H1 (cell line): ENCODE measurements around the gene CBARP. TPM values are rescaled to one million over a fixed set of nuclear protein-coding genes. Genes with fewer than 3 reads are reported as not detected.

Experiments used
- CTCF ChIA-PET: fragments of 300-600 bp; sonication (Branson Sonifier 250); formaldehyde crosslinking; loops from one replicate; lab custom pipeline; 2021; ENCODE audit not compliant: partially characterized antibody; lab: Charles Lee
- POLR2A ChIA-PET: fragments of 300-600 bp; sonication (Branson Sonifier 250); formaldehyde crosslinking; loops from one replicate; lab custom pipeline; 2021; ENCODE audit warnings: inconsistent platforms; ENCODE audit not compliant: partially characterized antibody; lab: Charles Lee
- DNase-seq, 2 experiments: peaks; one replicate each; pipeline versions ENCODE4 v3.0.0 to v3.0.0-alpha.2; 2010 to 2022; ENCODE audit warnings: low spot score in 2 of 2, low read depth in 1 of 2, mixed read lengths in 1 of 2
- FAIRE-seq: peaks from 2 replicates; lab custom pipeline; 2011; peaks lifted over from hg19 to GRCh38; lab: Jason Lieb, UNC
- H2AFZ ChIP-seq: 2 replicates; pipeline ENCODE4 v1.8.1; 2012; ENCODE audit warnings: low read length, inconsistent platforms
- H2AK5ac ChIP-seq: 2 replicates; pipeline ENCODE4 v1.6.1; 2013; ENCODE audit warnings: low read depth, low read length
- H2BK120ac ChIP-seq: replicated peaks from 2 replicates; pipeline ENCODE3; 2013; ENCODE audit warnings: low read depth, low read length, inconsistent platforms
- H2BK12ac ChIP-seq: 2 replicates; pipeline ENCODE4 v1.6.1; 2013; ENCODE audit warnings: low read depth, low read length
- H2BK15ac ChIP-seq: 2 replicates; pipeline ENCODE4 v1.6.1; 2013; ENCODE audit warnings: low read length
- H2BK20ac ChIP-seq: 2 replicates; pipeline ENCODE4 v1.6.1; 2013; ENCODE audit warnings: low read length
- H2BK5ac ChIP-seq: 2 replicates; pipeline ENCODE4 v1.6.1; 2013; ENCODE audit warnings: low read depth, low read length
- H3K14ac ChIP-seq: 2 replicates; pipeline ENCODE4 v1.6.1; 2013; ENCODE audit warnings: inconsistent platforms; ENCODE audit not compliant: insufficient read length
- H3K18ac ChIP-seq: 2 replicates; pipeline ENCODE4 v1.6.1; 2013; ENCODE audit warnings: low read length; ENCODE audit errors: extremely low read depth
- H3K23ac ChIP-seq: 2 replicates; pipeline ENCODE4 v1.6.1; 2013; ENCODE audit warnings: inconsistent platforms; ENCODE audit not compliant: insufficient read length
- H3K23me2 ChIP-seq: 2 replicates; pipeline ENCODE4 v1.6.1; 2013; ENCODE audit warnings: low read depth, low read length
- H3K27ac ChIP-seq: 2 replicates; pipeline ENCODE4 v1.6.1; 2011; ENCODE audit warnings: low read depth, low read length, inconsistent platforms
- H3K27me3 ChIP-seq, 4 experiments: replicated peaks in 1 of 4; 1 replicate in 1 of 4; 2 replicates in 3 of 4; pipeline versions ENCODE4 v1.6.1 to v1.8.1; 2011 to 2013; ENCODE audit warnings: low read length in 3 of 4, mild to moderate bottlenecking in 3 of 4, inconsistent platforms in 2 of 4, mixed read lengths in 2 of 4, moderate library complexity in 1 of 4; ENCODE audit not compliant: control insufficient read depth in 3 of 4, insufficient read depth in 3 of 4; ENCODE audit errors: extremely low read depth in 1 of 4
- H3K36me3 ChIP-seq, 4 experiments: 2 replicates each; pipeline versions ENCODE4 v1.6.1 to v1.8.1; 2011 to 2013; ENCODE audit warnings: mild to moderate bottlenecking in 4 of 4, low read length in 3 of 4, moderate library complexity in 2 of 4, control low read depth in 1 of 4, inconsistent platforms in 1 of 4; ENCODE audit not compliant: insufficient read depth in 4 of 4, control insufficient read depth in 2 of 4
- H3K4ac ChIP-seq: replicated peaks from 2 replicates; pipeline ENCODE3; 2013; ENCODE audit warnings: low read length, low read depth, mixed read lengths, inconsistent platforms; ENCODE audit not compliant: insufficient read length
- H3K4me1 ChIP-seq, 4 experiments: replicated peaks in 1 of 4; 1 replicate in 1 of 4; 2 replicates in 3 of 4; pipeline versions ENCODE4 v1.6.1 to v1.8.1; 2011 to 2013; ENCODE audit warnings: low read length in 3 of 4, inconsistent platforms in 2 of 4, mixed read lengths in 1 of 4; ENCODE audit not compliant: insufficient read depth in 4 of 4, control insufficient read depth in 3 of 4
- H3K4me2 ChIP-seq, 2 experiments: 2 replicates each; pipeline versions ENCODE4 v1.6.1 to v1.8.1; 2011 to 2013; ENCODE audit warnings: low read depth in 2 of 2, low read length in 2 of 2, control low read depth in 1 of 2, inconsistent platforms in 1 of 2, mild to moderate bottlenecking in 1 of 2; ENCODE audit not compliant: insufficient read depth in 1 of 2
- H3K4me3 ChIP-seq, 4 experiments: fragments of 200-600, 300-600 bp in 1 of 4; sonication (generic), shearing (Covaris generic), sonication (Bioruptor Twin) in 1 of 4; 2 replicates each; pipeline versions ENCODE4 v1.5.1 to v1.8.1; 2011 to 2016; ENCODE audit warnings: low read length in 4 of 4, low read depth in 3 of 4, control low read depth in 2 of 4, inconsistent platforms in 2 of 4, mild to moderate bottlenecking in 2 of 4, mixed read lengths in 1 of 4, moderate library complexity in 1 of 4; ENCODE audit not compliant: insufficient read depth in 2 of 4; ENCODE audit errors: extremely low read depth in 1 of 4
- H3K56ac ChIP-seq: replicated peaks from 2 replicates; pipeline ENCODE3; 2013; ENCODE audit warnings: low read depth, mild to moderate bottlenecking, mixed read lengths, low read length, inconsistent platforms; ENCODE audit not compliant: insufficient read length
- H3K79me1 ChIP-seq: 2 replicates; pipeline ENCODE4 v1.6.1; 2013; ENCODE audit warnings: low read depth, low read length, control low read depth
- H3K79me2 ChIP-seq, 2 experiments: 2 replicates each; pipeline versions ENCODE4 v1.6.1 to v1.8.1; 2012 to 2013; ENCODE audit warnings: low read length in 2 of 2, mild to moderate bottlenecking in 2 of 2, inconsistent platforms in 1 of 2; ENCODE audit not compliant: insufficient read depth in 2 of 2, control insufficient read depth in 1 of 2
- H3K9ac ChIP-seq, 4 experiments: replicated peaks in 1 of 4; 1 replicate in 1 of 4; 2 replicates in 3 of 4; pipeline versions ENCODE4 v1.6.1 to v1.8.1; 2011 to 2013; ENCODE audit warnings: low read depth in 3 of 4, low read length in 3 of 4, control low read depth in 2 of 4, mild to moderate bottlenecking in 2 of 4, moderate library complexity in 2 of 4, inconsistent platforms in 1 of 4; ENCODE audit errors: extremely low read depth in 1 of 4
- H3K9me3 ChIP-seq, 2 experiments: 2 replicates each; pipeline versions ENCODE4 v1.6.1 to v1.8.1; 2012 to 2013; ENCODE audit warnings: mild to moderate bottlenecking in 2 of 2, moderate library complexity in 2 of 2, control low read depth in 1 of 2, inconsistent platforms in 1 of 2, low read depth in 1 of 2, low read length in 1 of 2, mixed read lengths in 1 of 2; ENCODE audit not compliant: insufficient read depth in 2 of 2
- H4K20me1 ChIP-seq, 2 experiments: replicated peaks in 1 of 2; 2 replicates each; pipeline versions ENCODE3 to v1.8.1; 2011 to 2013; ENCODE audit warnings: inconsistent platforms in 2 of 2, low read length in 2 of 2, mild to moderate bottlenecking in 1 of 2; ENCODE audit not compliant: insufficient read depth in 2 of 2, control insufficient read depth in 1 of 2
- H4K5ac ChIP-seq: 2 replicates; pipeline ENCODE4 v1.6.1; 2013; ENCODE audit warnings: low read length, low read depth, mixed read lengths, inconsistent platforms; ENCODE audit not compliant: insufficient read length
- H4K8ac ChIP-seq: 2 replicates; pipeline ENCODE4 v1.8.0; 2013; ENCODE audit warnings: mild to moderate bottlenecking, moderate library complexity, low read length, inconsistent platforms; ENCODE audit not compliant: insufficient read depth; ENCODE audit errors: extremely low read depth
- H4K91ac ChIP-seq: replicated peaks from 2 replicates; pipeline ENCODE3; 2013; ENCODE audit warnings: low read length, mixed read lengths, inconsistent platforms; ENCODE audit not compliant: insufficient read length
- BACH1 ChIP-seq: IDR thresholded peaks from 2 replicates; pipeline ENCODE4 v1.6.1; 2012; ENCODE audit warnings: low read length, improper control_type of control experiment
- FOSL1 ChIP-seq: IDR thresholded peaks from 2 replicates; pipeline ENCODE4 v1.6.1; 2011; ENCODE audit warnings: mild to moderate bottlenecking, low read depth, low read length, moderate library complexity; ENCODE audit not compliant: insufficient read depth
- HDAC6 ChIP-seq: IDR thresholded peaks from one replicate; pipeline ENCODE4 v1.7.1; 2012; ENCODE audit warnings: low read depth, mild to moderate bottlenecking, inconsistent platforms, low read length, moderate library complexity
- KDM5A ChIP-seq: fragments of 200-600 bp; IDR thresholded peaks from 2 replicates; pipeline ENCODE4 v1.7.1; 2012; ENCODE audit warnings: mild to moderate bottlenecking, low read length, inconsistent platforms, mixed read lengths
- MAFK ChIP-seq: IDR thresholded peaks from 2 replicates; pipeline ENCODE4 v1.6.1; 2012; ENCODE audit warnings: low read depth, mild to moderate bottlenecking, improper control_type of control experiment, low read length
- NRF1 ChIP-seq: IDR thresholded peaks from 2 replicates; pipeline ENCODE4 v1.6.1; 2011; ENCODE audit warnings: mild to moderate bottlenecking, low read depth, low read length, improper control_type of control experiment
- RAD21 ChIP-seq, 2 experiments: IDR thresholded peaks in 1 of 2; conservative IDR thresholded peaks in 1 of 2; 2 replicates each; pipeline ENCODE4 v1.6.1; 2011; ENCODE audit warnings: low read depth in 2 of 2, low read length in 2 of 2, improper control_type of control experiment in 1 of 2, inconsistent platforms in 1 of 2, mild to moderate bottlenecking in 1 of 2, moderate library complexity in 1 of 2
- RXRA ChIP-seq: IDR thresholded peaks from 2 replicates; pipeline ENCODE4 v1.6.1; 2011; ENCODE audit warnings: low read depth, mild to moderate bottlenecking, low read length, moderate library complexity; ENCODE audit not compliant: insufficient read depth
- TAF1 ChIP-seq: IDR thresholded peaks from 2 replicates; pipeline ENCODE4 v1.6.1; 2011; ENCODE audit warnings: mild to moderate bottlenecking, low read depth, low read length
- WGBS, 2 experiments: shearing (Covaris generic) in 1 of 2; methylation state at CpG; one replicate each; pipeline versions ENCODE4 v1.1.6 to v1.1.7; 2013 to 2015; ENCODE audit warnings: low lambda C conversion rate in 2 of 2, mixed read lengths in 2 of 2, inconsistent platforms in 1 of 2, low coverage in 1 of 2, missing lambda C conversion rate in 1 of 2; ENCODE audit not compliant: insufficient replicate concordance in 2 of 2, insufficient coverage in 1 of 2, insufficient read length in 1 of 2; ENCODE audit errors: extremely low coverage in 1 of 2, missing lambda C conversion rate in 1 of 2; 5-methylcytosine and 5-hydroxymethylcytosine counted together
- polyA plus RNA-seq, 7 experiments: library from polyadenylated mRNA; depleted of rRNA in 3 of 7; stranded (reverse) in 5 of 7; unstranded in 2 of 7; fragments of >200 nt in 5 of 7; fragments of 200-250 nt in 2 of 7; gene quantifications; 1 replicate in 5 of 7; 2 replicates in 1 of 7; 4 replicates in 1 of 7; pipeline versions ENCODE4 v1.2.1 to v1.2.3, GENCODE V29; 2011 to 2013; ENCODE audit warnings: missing spikeins in 2 of 7, mixed read lengths in 2 of 7
- total RNA-seq: library from RNA; stranded (reverse); fragmentation: NEBNext Ultra II Directional; extraction: Animal tissue kit (Norgen Biotek cat#: 25700); gene quantifications from 2 replicates; pipeline ENCODE4 v1.2.1, GENCODE V29; 2021
- TF ChIP-seq, protein P1 (sequence below): IDR thresholded peaks from 2 replicates; pipeline ENCODE4 v1.6.1; 2012; ENCODE audit warnings: low read length, inconsistent platforms

The CBARP gene
- total and polyA plus RNA-seq, 2 of the 8 experiments (the other 6 are each of a cell fraction or from before 2014, with no cell fraction given): 4.9 to 14.7 TPM

DNA sequence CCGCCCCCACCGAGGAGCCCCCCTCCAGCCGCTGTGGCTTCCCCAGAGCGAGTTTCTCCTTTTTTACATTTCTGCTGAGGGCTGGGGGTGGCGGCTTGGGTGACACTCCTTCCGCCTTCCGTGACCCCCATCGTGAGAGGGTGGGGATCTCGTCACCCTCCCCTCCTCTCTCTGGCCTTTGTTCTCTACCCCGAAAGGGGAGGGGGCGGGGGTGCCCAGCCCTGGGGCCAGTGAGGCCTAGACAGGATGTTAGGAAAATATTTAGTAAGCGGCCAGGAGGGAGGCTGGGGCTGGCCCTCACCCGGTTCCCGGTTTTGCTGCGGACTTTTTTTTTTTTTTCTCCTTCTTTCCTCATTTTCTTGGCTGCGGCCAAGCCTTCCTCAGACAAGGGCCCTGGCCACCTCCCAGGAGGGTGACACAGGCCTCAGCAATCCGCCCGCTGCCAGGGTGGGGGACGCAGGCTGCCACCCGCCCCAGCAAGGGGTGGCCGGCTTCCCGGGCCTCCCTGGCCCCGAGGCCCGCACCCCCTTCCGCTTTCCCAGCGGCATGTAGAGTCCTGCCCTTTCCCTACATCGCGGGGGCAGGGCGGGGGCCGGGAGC is 14.5 kb upstream of the CBARP start:
- Histone ChIP-seq H4K5ac (no peak overlapping the region), H3K23ac (no peak overlapping the region), H3K23me2 (peaks cover 2% of the 10 kb centered on the region; the same call in 1 of the 2 replicates), H2BK20ac (no peak overlapping the region), H3K27ac (no peak overlapping the region), H3K27me3 (no peaks in the 10 kb centered on the region; a peak in 1 of 7 replicates), H3K4ac (no peak overlapping the region), H3K36me3 (peaks cover 26 to 63% (median 45%) of the 10 kb centered on the region in 4 experiments), H4K20me1 (peaks cover 22 to 29% of the 10 kb centered on the region in 2 experiments), H3K56ac (no peak overlapping the region), H3K9me3 (no peaks in the 10 kb centered on the region), H3K79me1 (peaks cover 12% of the 10 kb centered on the region; the same call in 1 of the 2 replicates), H2AFZ (no peak overlapping the region), H2BK120ac (no peak overlapping the region), H3K9ac (0 out of 7 replicates have a peak overlapping the region, but pooled peaks of 1 of the 4 experiments have one; percentile 36), H4K8ac (peak overlapping the region; percentile 79; the same call in 1 of the 2 replicates), H3K79me2 (peaks cover 9 to 51% of the 10 kb centered on the region in 2 experiments), H3K4me3 (peak overlapping the region in 2 of 4 experiments; percentile 66 to 99; a peak in 3 of 8 replicates), H3K4me1 (peaks cover 0 to 20% (median 12%) of the 10 kb centered on the region in 4 experiments; a peak in 6 of 7 replicates), H2AK5ac (no peak overlapping the region), H2BK12ac (no peak overlapping the region), H3K4me2 (peak overlapping the region; percentile 23 to 83; a peak in 3 of 4 replicates), H2BK5ac (no peak overlapping the region; the same call in 1 of the 2 replicates), H3K14ac (no peak overlapping the region), H2BK15ac (no peak overlapping the region), H4K91ac (no peak overlapping the region), H3K18ac (no peak overlapping the region; the same call in 1 of the 2 replicates)
- ChIA-PET CTCF (interaction anchor here (1.2 to 6.0 kb wide), 3 partner anchors 10 to 15 kb away, joined by 3 to 42 read pairs (median 7); no protein-coding TSS in a partner anchor), POLR2A (interaction anchor here (1.0 to 19.4 kb wide), 7 partner anchors 11 to 225 kb away, joined by 3 to 456 read pairs (median 7); partner anchors contain the start of genes ATP5F1D, CIRBP, CNN2 and FAM174C)
- DNase-seq (no peak), FAIRE-seq (no peak)
- 76% methylated on average over 18 of the region's 30 CpGs; no CpG with 5 or more reads in 1 of the 2 experiments for WGBS, 2 experiments
- TF ChIP-seq TAF1 (no peak), MAFK (no peak), FOSL1 (no peak), BACH1 (no peak), RXRA (no peak), KDM5A (no peak), NRF1 (no peak), RAD21 (IDR thresholded peaks at IDR 0.05 in 1 of 2, conservative IDR thresholded peaks at IDR 0.05 in 1 of 2; ENCODE audit: low read depth in 2 of 2, low read length in 2 of 2) (no peak), HDAC6 (no peak)
- TF ChIP-seq, protein P1, sequence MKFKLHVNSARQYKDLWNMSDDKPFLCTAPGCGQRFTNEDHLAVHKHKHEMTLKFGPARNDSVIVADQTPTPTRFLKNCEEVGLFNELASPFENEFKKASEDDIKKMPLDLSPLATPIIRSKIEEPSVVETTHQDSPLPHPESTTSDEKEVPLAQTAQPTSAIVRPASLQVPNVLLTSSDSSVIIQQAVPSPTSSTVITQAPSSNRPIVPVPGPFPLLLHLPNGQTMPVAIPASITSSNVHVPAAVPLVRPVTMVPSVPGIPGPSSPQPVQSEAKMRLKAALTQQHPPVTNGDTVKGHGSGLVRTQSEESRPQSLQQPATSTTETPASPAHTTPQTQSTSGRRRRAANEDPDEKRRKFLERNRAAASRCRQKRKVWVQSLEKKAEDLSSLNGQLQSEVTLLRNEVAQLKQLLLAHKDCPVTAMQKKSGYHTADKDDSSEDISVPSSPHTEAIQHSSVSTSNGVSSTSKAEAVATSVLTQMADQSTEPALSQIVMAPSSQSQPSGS: no peak
